ENCODE results near the gene ADSL. TPM values are rescaled to one million over a fixed set of nuclear protein-coding genes. Genes with fewer than 3 reads are reported as not detected.

The ADSL gene
- total RNA-seq, 1 donor from 2014 or later, result 120 TPM

DNA sequence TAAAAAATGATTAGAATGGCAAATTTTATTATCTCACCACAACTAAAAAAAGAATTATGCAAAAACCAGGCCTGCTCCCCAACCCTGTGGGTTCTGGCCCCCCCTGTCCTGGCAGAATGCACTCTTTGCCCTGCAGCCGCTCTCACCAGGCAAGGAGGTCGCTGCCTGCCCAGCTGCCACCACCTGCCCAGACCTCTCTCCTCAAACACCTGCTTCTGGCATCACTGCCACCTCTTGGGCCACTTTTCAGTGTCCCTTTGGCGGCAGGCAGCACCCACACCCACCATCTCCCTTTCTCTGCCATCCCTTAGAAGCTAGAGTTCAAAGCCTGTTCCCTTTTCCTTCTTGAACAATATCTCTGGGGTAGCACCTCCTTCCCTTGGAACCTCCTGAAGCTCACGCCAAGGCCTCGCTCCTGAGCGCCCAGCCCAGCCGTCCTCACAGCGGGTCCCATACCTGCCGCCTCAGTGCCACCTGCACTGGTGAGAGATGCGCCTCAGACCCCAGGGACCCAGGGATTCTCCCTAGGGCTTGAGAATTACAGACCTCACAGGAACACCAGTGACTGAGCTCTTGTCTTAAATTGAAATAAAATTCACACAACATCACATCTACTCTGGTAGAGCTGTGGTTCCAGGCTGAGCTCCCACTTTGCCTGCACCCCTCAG is 68.7 kb downstream of the ADSL start:
- Mint-ChIP-seq H3K4me1 (no peaks in the 10 kb centered on the region), H3K9me3 (no peaks in the 10 kb centered on the region), H3K36me3 (ENCODE audit: low read depth) (peaks cover 12% of the 10 kb centered on the region), H3K4me3 (peak overlapping the region; percentile 31), H3K27ac (ENCODE audit: unreplicated experiment) (peak overlapping the region; percentile 54), H3K27me3 (ENCODE audit: low read depth) (no peaks in the 10 kb centered on the region)
- no peak for TF ChIP-seq CTCF (conservative IDR thresholded peaks at IDR 0.05)
- no peak for DNase-seq (ENCODE audit: low read depth, low spot score)

DNA sequence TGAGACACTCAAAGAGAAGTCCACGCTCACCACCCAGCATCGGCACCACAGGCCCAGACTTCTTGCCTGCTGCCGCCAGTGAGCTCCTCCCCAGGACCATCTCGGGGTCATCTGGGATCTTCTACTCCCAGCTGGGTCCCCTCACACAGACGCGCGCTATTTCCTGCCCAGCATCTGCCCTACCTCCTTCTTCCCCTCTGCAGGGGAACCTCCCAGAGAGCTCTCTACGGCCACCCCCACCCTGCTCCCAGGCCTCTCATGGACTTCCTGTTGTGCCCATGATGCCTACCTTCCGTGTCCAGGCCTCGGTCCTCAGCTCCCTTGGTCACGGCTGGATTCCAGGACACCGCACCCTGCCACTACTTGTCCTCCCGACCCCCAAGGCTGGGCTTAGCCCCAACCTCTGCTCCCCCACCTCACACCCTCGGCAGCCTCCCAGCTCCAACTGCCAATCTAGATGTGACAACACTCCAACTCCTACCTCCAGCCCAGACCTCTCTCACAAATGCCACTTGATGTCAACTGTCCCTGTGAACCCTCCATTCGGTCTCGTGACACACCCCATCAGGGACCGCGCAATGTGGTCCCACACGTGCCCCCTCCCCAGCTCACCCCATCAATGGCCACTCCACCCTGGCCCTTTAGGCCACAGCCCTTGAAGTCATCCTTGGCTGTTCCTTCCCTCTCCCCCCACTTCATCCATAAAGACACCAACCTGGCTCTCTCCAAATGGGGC is 69.4 kb downstream of the ADSL start:
- no peaks in the 10 kb centered on the region for H3K9me3 Mint-ChIP-seq
- peaks cover 12% of the 10 kb centered on the region for H3K36me3 Mint-ChIP-seq (ENCODE audit: low read depth)
- H3K4me3 Mint-ChIP-seq, result peak overlapping the region; percentile 62
- no peak overlapping the region for H3K27ac Mint-ChIP-seq (ENCODE audit: unreplicated experiment)
- DNase-seq (ENCODE audit: low read depth, low spot score), result no peak
- H3K27me3 Mint-ChIP-seq (ENCODE audit: low read depth), result no peaks in the 10 kb centered on the region
- no peaks in the 10 kb centered on the region for H3K4me1 Mint-ChIP-seq
- TF ChIP-seq CTCF (conservative IDR thresholded peaks at IDR 0.05), result no peak

DNA sequence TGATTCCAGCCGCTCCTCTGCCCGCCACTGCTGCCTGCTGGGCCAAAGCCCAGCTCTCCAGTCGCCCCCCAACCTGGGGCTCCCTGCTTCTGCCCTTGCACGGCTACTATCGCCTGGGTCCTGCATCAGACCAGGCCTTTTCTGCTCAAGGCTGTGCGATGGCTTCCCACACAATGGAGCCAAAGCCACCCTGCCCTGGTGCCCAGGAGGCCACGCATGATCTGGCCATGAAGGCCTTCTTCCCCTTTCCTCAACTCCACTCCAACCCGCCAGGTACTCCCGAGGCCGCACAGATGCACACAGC is 69.9 kb downstream of the ADSL start:
- DNase-seq (ENCODE audit: low read depth, low spot score), result no peak
- Mint-ChIP-seq H3K4me1 (no peaks in the 10 kb centered on the region), H3K27ac (ENCODE audit: unreplicated experiment) (no peak overlapping the region)

DNA sequence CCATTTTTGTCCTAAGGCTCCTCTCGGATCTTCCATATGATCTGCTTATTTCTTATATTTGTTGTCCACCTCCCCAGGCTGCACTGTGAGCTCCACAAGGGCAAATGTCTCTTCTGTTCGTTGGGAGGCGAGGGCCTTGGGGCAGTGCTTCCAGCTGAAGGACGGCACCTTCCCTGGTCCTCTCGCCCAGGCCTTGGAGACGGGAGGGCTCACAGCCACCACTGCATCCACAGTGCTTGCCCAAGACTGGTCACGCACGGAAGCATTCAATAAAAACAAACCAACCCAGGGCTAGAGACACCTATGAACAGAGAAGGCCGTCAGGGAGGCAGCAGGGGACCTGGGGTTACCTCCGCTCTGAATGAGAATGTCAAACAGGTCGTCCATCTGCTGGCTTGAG is 70.3 kb downstream of the ADSL start:
- Mint-ChIP-seq H3K36me3 (ENCODE audit: low read depth) (peaks cover 12% of the 10 kb centered on the region), H3K9me3 (no peaks in the 10 kb centered on the region), H3K4me1 (no peaks in the 10 kb centered on the region), H3K4me3 (no peak overlapping the region), H3K27ac (ENCODE audit: unreplicated experiment) (no peak overlapping the region), H3K27me3 (ENCODE audit: low read depth) (no peaks in the 10 kb centered on the region)
- no peak for TF ChIP-seq CTCF (conservative IDR thresholded peaks at IDR 0.05)
- no peak for DNase-seq (ENCODE audit: low read depth, low spot score)

More for the DNA sequence above, 69.9 kb downstream of the ADSL start:
- Mint-ChIP-seq H3K27me3 (ENCODE audit: low read depth) (no peaks in the 10 kb centered on the region), H3K9me3 (no peaks in the 10 kb centered on the region), H3K36me3 (ENCODE audit: low read depth) (peaks cover 12% of the 10 kb centered on the region), H3K4me3 (peak overlapping the region; percentile 62)
- no peak for TF ChIP-seq CTCF (conservative IDR thresholded peaks at IDR 0.05)

- Mint-ChIP-seq H3K27ac (ENCODE audit: unreplicated experiment) (no peak overlapping the region), H3K9me3 (no peaks in the 10 kb centered on the region)
- no peak for DNase-seq (ENCODE audit: low read depth, low spot score)
Measured at GRCh38 chr22:40417041-40417440, 70.7 kb downstream of the ADSL start.

More at GRCh38 chr22:40417041-40417440, 70.7 kb downstream of the ADSL start:
- no peaks in the 10 kb centered on the region for H3K27me3 Mint-ChIP-seq (ENCODE audit: low read depth)
- no peak for TF ChIP-seq CTCF (conservative IDR thresholded peaks at IDR 0.05)
- no peaks in the 10 kb centered on the region for H3K4me1 Mint-ChIP-seq
- H3K4me3 Mint-ChIP-seq, result no peak overlapping the region
- peaks cover 12% of the 10 kb centered on the region for H3K36me3 Mint-ChIP-seq (ENCODE audit: low read depth)
